IMR-90 (cell line): Measurements from ENCODE around the gene ANGPT4.

ENCODE experiments used
- BHLHE40 ChIP-seq: fragments of 150-350 bp; IDR thresholded peaks from 2 replicates; pipeline ENCODE4 v1.6.1; 2016; ENCODE audit warnings: mild to moderate bottlenecking, low read depth, low read length
- CEBPB ChIP-seq: IDR thresholded peaks from 2 replicates; pipeline ENCODE4 v1.6.1; 2012; ENCODE audit warnings: low read depth, low read length, improper control_type of control experiment
- CHD1 ChIP-seq: IDR thresholded peaks from 2 replicates; pipeline ENCODE4 v1.6.1; 2012; ENCODE audit warnings: low read depth, low read length, improper control_type of control experiment
- CTCF ChIP-seq: conservative IDR thresholded peaks from 2 replicates; pipeline ENCODE4 v1.5.1; 2012; ENCODE audit warnings: mild to moderate bottlenecking, low read depth, low read length, improper control_type of control experiment
- FOS ChIP-seq: fragments of 150-350 bp; IDR thresholded peaks from 2 replicates; pipeline ENCODE4 v1.6.1; 2016; ENCODE audit warnings: low read depth, low read length
- MAFK ChIP-seq: IDR thresholded peaks from 2 replicates; pipeline ENCODE4 v1.6.1; 2012; ENCODE audit warnings: low read depth, low read length, improper control_type of control experiment
- MXI1 ChIP-seq: IDR thresholded peaks from 2 replicates; pipeline ENCODE4 v1.6.1; 2012; ENCODE audit warnings: low read depth, mild to moderate bottlenecking, low read length, moderate library complexity, borderline replicate concordance
- NFE2L2 ChIP-seq: fragments of 150-350 bp; IDR thresholded peaks from 2 replicates; pipeline ENCODE4 v1.6.1; 2016; ENCODE audit warnings: low read depth, mild to moderate bottlenecking, low read length
- POLR2A ChIP-seq: IDR thresholded peaks from 2 replicates; pipeline ENCODE4 v1.6.1; 2012; ENCODE audit warnings: mild to moderate bottlenecking, low read depth, low read length
- RAD21 ChIP-seq: IDR thresholded peaks from 2 replicates; pipeline ENCODE4 v1.6.1; 2012; ENCODE audit warnings: low read length, improper control_type of control experiment
- RCOR1 ChIP-seq: IDR thresholded peaks from 2 replicates; pipeline ENCODE4 v1.6.1; 2012; ENCODE audit warnings: mild to moderate bottlenecking, low read length, improper control_type of control experiment; ENCODE audit not compliant: insufficient replicate concordance
- RFX5 ChIP-seq: IDR thresholded peaks from 2 replicates; pipeline ENCODE4 v1.8.0; 2012; ENCODE audit warnings: low read depth, mild to moderate bottlenecking, low read length, moderate library complexity
- SMC3 ChIP-seq: fragments of 150-350 bp; IDR thresholded peaks from 2 replicates; pipeline ENCODE4 v1.6.1; 2016; ENCODE audit warnings: low read depth, mild to moderate bottlenecking, antibody characterized with exemption, low read length, moderate library complexity
- TF ChIP-seq, protein P1 (sequence below): fragments of 150-350 bp; IDR thresholded peaks from 2 replicates; pipeline ENCODE4 v1.6.1; 2017; ENCODE audit warnings: mild to moderate bottlenecking, antibody characterized with exemption, low read length, low read depth

- TF ChIP-seq CTCF (no peak), SMC3 (no peak), POLR2A (no peak), MXI1 (no peak), BHLHE40 (no peak), RFX5 (no peak), CHD1 (no peak), MAFK (no peak), CEBPB (no peak), RAD21 (no peak), RCOR1 (no peak), FOS (no peak), NFE2L2 (no peak)
- TF ChIP-seq, protein P1, sequence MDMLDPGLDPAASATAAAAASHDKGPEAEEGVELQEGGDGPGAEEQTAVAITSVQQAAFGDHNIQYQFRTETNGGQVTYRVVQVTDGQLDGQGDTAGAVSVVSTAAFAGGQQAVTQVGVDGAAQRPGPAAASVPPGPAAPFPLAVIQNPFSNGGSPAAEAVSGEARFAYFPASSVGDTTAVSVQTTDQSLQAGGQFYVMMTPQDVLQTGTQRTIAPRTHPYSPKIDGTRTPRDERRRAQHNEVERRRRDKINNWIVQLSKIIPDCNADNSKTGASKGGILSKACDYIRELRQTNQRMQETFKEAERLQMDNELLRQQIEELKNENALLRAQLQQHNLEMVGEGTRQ: no peak
Measured at GRCh38 chr20:831956-832355, 84.2 kb downstream of the ANGPT4 start.
